Psoas muscle (tissue), 8 donors: ENCODE results near the gene SUSD4. TPM values are rescaled to one million over a fixed set of nuclear protein-coding genes. Genes with fewer than 3 reads are reported as not detected.

Experiments used
- ATAC-seq, 4 donors: fragments of 200-7000 bp; cut with Tn5 transposase; one replicate each; pipeline ENCODE4 v1.9.1; 2020; ENCODE audit warnings: moderate library complexity in 3 of 4, mild to moderate bottlenecking in 2 of 4
- DNase-seq, 2 donors: peaks; one replicate each; pipeline ENCODE4 v3.0.0-alpha.2; 2020
- H3K27ac ChIP-seq: fragments of 200-600 bp; one replicate; pipeline ENCODE4 v1.8.0; 2022
- H3K27me3 ChIP-seq, 3 donors: fragments of 200-600 bp in 1 of 3; one replicate each; pipeline versions ENCODE4 v1.6.1 to v1.8.0; 2013 to 2022; ENCODE audit warnings: low read length in 2 of 3, mild to moderate bottlenecking in 2 of 3, moderate library complexity in 1 of 3; ENCODE audit not compliant: insufficient read depth in 3 of 3
- H3K36me3 ChIP-seq, 2 donors: fragments of 200-600 bp in 1 of 2; one replicate each; pipeline versions ENCODE4 v1.6.1 to v1.8.0; 2013 to 2022; ENCODE audit warnings: low read depth in 1 of 2, mild to moderate bottlenecking in 1 of 2, moderate library complexity in 1 of 2; ENCODE audit not compliant: insufficient read depth in 1 of 2
- H3K4me1 ChIP-seq: fragments of 200-600 bp; one replicate; pipeline ENCODE4 v1.8.0; 2022
- H3K4me3 ChIP-seq: fragments of 200-600 bp; one replicate; pipeline ENCODE4 v1.8.0; 2022; ENCODE audit warnings: mild to moderate bottlenecking
- H3K9me3 ChIP-seq: fragments of 200-600 bp; one replicate; pipeline ENCODE4 v1.8.0; 2022
- CTCF ChIP-seq: fragments of 200-600 bp; IDR thresholded peaks from one replicate; pipeline ENCODE4 v1.8.0; 2022; ENCODE audit warnings: antibody characterized with exemption
- WGBS, 3 donors: extraction: QIAGEN DNeasy Blood & Tissue Kit; methylation state at CpG; one replicate each; pipeline versions ENCODE4 v1.1.6 to v1.1.7; 2013; 5-methylcytosine and 5-hydroxymethylcytosine counted together
- intact Hi-C, 2 donors: fragments of 100-400 bp; cut with DNase I; formaldehyde crosslinking; loops; one replicate each; pipeline versions ENCODE4 v1.11.0 to v1.14.2; 2022
- polyA plus RNA-seq, 3 donors: library from polyadenylated mRNA; stranded (reverse); fragments of 200-250 nt; gene quantifications; one replicate each; pipeline ENCODE4 v1.2.3, GENCODE V29; 2013
- total RNA-seq, 4 donors: library from RNA; stranded (reverse); fragmentation: NEBNext Ultra II Directional in 2 of 4; extraction: Animal tissue kit (Norgen Biotek cat#: 25700) in 2 of 4; gene quantifications; one replicate each; pipeline versions ENCODE4 v1.2.1 to v1.2.4, GENCODE V29; 2021 to 2023
- donor health status: healthy with polysubstance abuse.
- donor health status: DM: no; HTN: no; CAD: no; lungs with moderate emphysema.
- donor health status: Bipolar disorder and iron deficiency.
- donor health status: healthy.
- donor health status: DM: yes; HTN: yes; CAD: no.
- donor health status: DM: no; HTN: no; CAD: no.
- donor health status: DM: no; HTN: no; CAD: no.
- donor health status: DM: yes; HTN: yes; CAD: no.

SUSD4 gene
- total and polyA plus RNA-seq, 7 donors, result 0.08 to 3.9 (median 0.21) TPM

DNA sequence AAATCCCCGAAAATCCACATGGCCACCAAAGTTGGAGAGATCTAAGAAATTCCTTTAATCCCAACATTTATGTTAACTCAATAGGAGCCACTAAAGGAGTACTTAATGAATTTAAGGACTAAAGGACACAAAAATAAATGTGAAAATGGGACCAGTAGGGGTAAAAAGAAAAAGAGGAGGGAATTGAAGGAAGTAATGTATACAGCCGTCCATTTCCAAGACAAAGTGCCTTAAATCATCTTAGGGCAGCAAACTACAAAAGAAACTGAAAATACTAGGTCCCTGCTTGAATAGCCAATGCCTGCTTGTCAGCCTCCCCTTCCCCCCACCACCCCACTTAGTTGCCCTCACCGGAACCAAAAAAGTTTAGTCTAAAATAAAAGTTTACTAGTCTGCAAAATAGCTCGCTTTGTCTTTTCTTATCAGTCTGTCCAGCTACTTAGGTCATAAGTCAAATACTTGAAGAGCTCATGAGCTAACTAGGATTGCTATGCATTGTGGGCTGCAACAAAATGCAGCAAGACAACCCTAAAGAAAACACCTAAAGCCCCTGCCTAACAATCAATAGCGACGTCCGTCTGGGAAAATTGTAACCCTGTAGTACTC lies 154.6 kb downstream of the SUSD4 start:
- Histone ChIP-seq H3K27me3 (no peaks in the 10 kb centered on the region), H3K27ac (no peak overlapping the region)
- intact Hi-C loops, result no loop called here

DNA sequence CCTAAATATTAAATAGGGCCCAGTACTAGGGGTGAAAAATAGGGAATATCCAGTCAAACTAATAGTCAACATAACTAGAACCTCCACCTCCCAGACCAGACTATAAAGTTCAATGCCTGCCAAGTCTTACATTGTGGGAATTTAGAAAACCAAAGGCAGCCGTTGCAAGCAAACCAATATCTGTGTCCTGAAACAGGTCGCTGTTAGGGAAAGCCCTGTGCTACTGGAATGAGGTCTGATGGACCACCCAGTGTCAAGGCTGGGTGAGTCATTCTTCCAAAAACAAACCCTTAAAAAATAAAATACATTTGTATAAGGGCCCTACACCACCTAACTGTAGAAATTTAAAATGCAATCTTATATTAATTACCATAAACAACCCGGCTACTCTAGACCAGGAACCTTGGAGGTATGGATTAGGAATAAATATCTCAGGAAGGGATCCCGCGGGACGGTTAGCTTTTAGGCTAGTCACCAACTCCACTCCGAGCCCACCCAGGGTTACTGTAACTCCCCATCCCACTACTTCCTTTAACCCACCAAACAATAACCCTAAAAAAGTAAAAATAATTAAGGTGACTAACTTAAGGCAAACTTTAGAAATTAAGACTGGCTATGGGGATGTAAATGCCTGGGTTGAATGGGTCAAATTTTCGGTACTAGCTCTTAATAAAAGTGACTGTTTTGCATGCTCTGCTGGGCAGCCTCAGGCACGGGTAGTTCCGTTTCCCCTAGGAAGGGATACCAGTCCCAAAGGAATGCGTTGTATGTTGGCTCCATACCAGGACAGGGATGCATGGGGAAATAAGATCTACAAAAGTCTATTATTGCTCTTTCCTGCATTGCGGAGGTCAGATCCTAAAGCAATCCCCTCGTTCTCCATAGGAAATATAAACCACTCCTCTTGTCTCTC lies 155.6 kb downstream of the SUSD4 start:
- no peak for TF ChIP-seq CTCF
- intact Hi-C loops, result no loop called here
- Histone ChIP-seq H3K27ac (peak overlapping the region; percentile 7), H3K4me3 (no peak overlapping the region), H3K9me3 (no peaks in the 10 kb centered on the region), H3K27me3 (no peaks in the 10 kb centered on the region), H3K4me1 (no peaks in the 10 kb centered on the region), H3K36me3 (no peaks in the 10 kb centered on the region)
- DNase-seq, result no peak
- no peak for ATAC-seq
- WGBS, 3 donors, result 50 to 58% (median 57%) methylated on average over 13 of the region's 13 CpGs

More for the DNA sequence above, 154.6 kb downstream of the SUSD4 start:
- no peak for TF ChIP-seq CTCF
- Histone ChIP-seq H3K4me1 (no peaks in the 10 kb centered on the region), H3K9me3 (no peaks in the 10 kb centered on the region), H3K36me3 (no peaks in the 10 kb centered on the region), H3K4me3 (no peak overlapping the region)
- WGBS, 3 donors, result 87 to 93% (median 91%) methylated on average over 7 of the region's 7 CpGs
- ATAC-seq (no peak), DNase-seq (no peak)

- H3K36me3 ChIP-seq, result no peaks in the 10 kb centered on the region
- TF ChIP-seq CTCF, result no peak
- WGBS, 3 donors, result 10 to 13% (median 11%) methylated on average over 3 of the region's 3 CpGs
- peak overlapping the region; percentile 7 for H3K27ac ChIP-seq
- ATAC-seq (peak; percentile 55 to 80 (median 71)), DNase-seq (no peak)
- H3K4me1 ChIP-seq, result no peaks in the 10 kb centered on the region
- intact Hi-C loops, result no loop called here
- no peaks in the 10 kb centered on the region for H3K9me3 ChIP-seq
- H3K4me3 ChIP-seq, result no peak overlapping the region
- no peaks in the 10 kb centered on the region for H3K27me3 ChIP-seq
Measured at GRCh38 chr1:223207293-223208066, 156.5 kb downstream of the SUSD4 start.

DNA sequence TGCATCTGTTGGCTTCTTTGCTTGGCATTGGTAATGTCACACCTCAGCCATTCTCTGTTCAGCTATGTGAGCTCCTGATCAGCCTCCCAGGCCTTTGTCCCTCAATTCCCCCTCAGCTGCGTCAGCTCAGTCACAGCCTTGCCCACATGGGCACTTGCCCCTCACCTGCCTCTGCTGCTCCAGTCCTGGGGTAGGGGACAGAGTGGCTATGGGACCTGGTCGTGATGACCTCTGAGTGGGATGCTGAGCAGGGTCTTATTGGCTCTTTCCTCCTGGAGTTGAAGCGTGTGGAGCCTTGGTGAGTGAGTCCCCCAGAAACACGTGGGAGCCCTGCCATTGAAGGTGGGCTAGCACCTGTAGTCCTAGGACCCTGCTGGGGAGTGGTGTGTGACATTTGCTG lies 159.6 kb downstream of the SUSD4 start:
- Histone ChIP-seq H3K4me3 (no peak overlapping the region), H3K36me3 (no peaks in the 10 kb centered on the region), H3K4me1 (no peaks in the 10 kb centered on the region), H3K27me3 (no peaks in the 10 kb centered on the region), H3K27ac (no peak overlapping the region), H3K9me3 (no peaks in the 10 kb centered on the region)
- ATAC-seq, result no peak
- 94 to 99% (median 96%) methylated on average over 4 of the region's 4 CpGs for WGBS, 3 donors
- intact Hi-C loops, result no loop called here
- DNase-seq, result no peak
- no peak for TF ChIP-seq CTCF
